PC-3 (cell line): ENCODE measurements around the gene ANKRD62. TPM values are rescaled to one million over a fixed set of nuclear protein-coding genes. Genes with fewer than 3 reads are reported as not detected.
A peak's percentile ranks its signal among the peaks of the same experiment; 100 is the strongest.
"Not testable (repeated sequence)": the region's sequence is repeated elsewhere in the genome, so short reads cannot be mapped to it uniquely, and the experiment has no call there.

ENCODE experiments used
- ATAC-seq: fragments of 200-7000 bp; cut with Tn5 transposase; 2 replicates; pipeline ENCODE4 v1.9.1; 2020; ENCODE audit warnings: mild to moderate bottlenecking, moderate library complexity
- BruUV-seq: library from RNA; stranded (reverse); fragments of 400-500 nt; replicated peaks from 2 replicates; lab custom pipeline; 2021; lab: Mats Ljungman, UMichigan
- CTCF ChIA-PET: fragments of 300-600 bp; sonication (Branson Sonifier 250); formaldehyde crosslinking; loops from one replicate; lab custom pipeline; 2022; ENCODE audit warnings: antibody characterized with exemption; lab: Charles Lee
- POLR2A ChIA-PET: fragments of 300-600 bp; sonication (Branson Sonifier 250); formaldehyde crosslinking; loops from one replicate; lab custom pipeline; 2022; ENCODE audit warnings: antibody characterized with exemption; ENCODE audit not compliant: unreplicated experiment; lab: Charles Lee
- DNase-seq: peaks from one replicate; pipeline ENCODE4 v3.0.0-alpha.2; 2015
- H2AFZ ChIP-seq: fragments of 300-600 bp; sonication (generic); 2 replicates; pipeline ENCODE4 v1.6.0; 2016; ENCODE audit warnings: antibody characterized with exemption, low read length
- H3F3A ChIP-seq: fragments of 300-600 bp; sonication (generic); one replicate; pipeline ENCODE4 v1.6.0; 2017; ENCODE audit warnings: antibody characterized with exemption, low read length, control low read depth, mild to moderate bottlenecking; ENCODE audit not compliant: unreplicated experiment
- H3K27ac ChIP-seq: fragments of 300-600 bp; sonication (generic); 2 replicates; pipeline ENCODE4 v1.5.1; 2016; ENCODE audit warnings: mild to moderate bottlenecking, low read length
- H3K27me3 ChIP-seq: fragments of 300-600 bp; sonication (generic); 2 replicates; pipeline ENCODE4 v1.6.1; 2016; ENCODE audit warnings: low read length, mixed read lengths
- H3K36me3 ChIP-seq: fragments of 300-600 bp; sonication (generic); 2 replicates; pipeline ENCODE4 v1.6.1; 2016; ENCODE audit warnings: low read depth, mixed run types, low read length, mixed read lengths
- H3K4me1 ChIP-seq: fragments of 300-600 bp; sonication (generic); 2 replicates; pipeline ENCODE4 v1.5.1; 2016; ENCODE audit warnings: low read length; ENCODE audit not compliant: insufficient read depth
- H3K4me2 ChIP-seq: fragments of 300-600 bp; sonication (generic); 2 replicates; pipeline ENCODE4 v1.6.0; 2016; ENCODE audit warnings: low read length
- H3K4me3 ChIP-seq: fragments of 300-600 bp; sonication (generic); 2 replicates; pipeline ENCODE4 v1.5.1; 2016; ENCODE audit warnings: mild to moderate bottlenecking, low read length, mixed read lengths
- H3K79me2 ChIP-seq: fragments of 300-600 bp; sonication (generic); 2 replicates; pipeline ENCODE4 v1.6.1; 2017; ENCODE audit warnings: low read length, mixed read lengths
- H3K9ac ChIP-seq: fragments of 300-600 bp; sonication (generic); 2 replicates; pipeline ENCODE4 v1.6.0; 2016; ENCODE audit warnings: mild to moderate bottlenecking, low read length
- H3K9me2 ChIP-seq: fragments of 300-600 bp; sonication (generic); replicated peaks from 2 replicates; pipeline ENCODE4 v1.6.1; 2016; ENCODE audit warnings: mixed run types, low read length, mixed read lengths
- H3K9me3 ChIP-seq: fragments of 300-600 bp; sonication (generic); 2 replicates; pipeline ENCODE4 v1.6.1; 2016; ENCODE audit warnings: low read length, mixed read lengths
- H4K20me1 ChIP-seq: fragments of 300-600 bp; sonication (generic); 2 replicates; pipeline ENCODE4 v1.6.1; 2016; ENCODE audit warnings: low read length, mixed read lengths
- CTCF ChIP-seq: fragments of 300-600 bp; sonication (generic); conservative IDR thresholded peaks from 2 replicates; pipeline ENCODE4 v1.5.1; 2017; ENCODE audit warnings: antibody characterized with exemption, low read depth, mild to moderate bottlenecking, low read length
- EZH2phosphoT487 ChIP-seq: fragments of 300-600 bp; sonication (generic); IDR thresholded peaks from 2 replicates; pipeline ENCODE4 v1.6.1; 2018; ENCODE audit warnings: mild to moderate bottlenecking, antibody characterized with exemption, low read length, borderline replicate concordance
- intact Hi-C: fragments of 100-400 bp; cut with micrococcal nuclease; formaldehyde crosslinking; loops from 2 replicates; pipeline ENCODE4 v1.9.0; 2023
- total RNA-seq: library from RNA; depleted of rRNA; stranded (reverse); fragments of >200 nt; gene quantifications from 2 replicates; pipeline ENCODE4 v1.2.3, GENCODE V29; 2014

ANKRD62 gene
- total RNA-seq, 1 experiment from 2014 or later = not detected

- ATAC-seq (peak; percentile 58), DNase-seq (peak; percentile 39)
- Histone ChIP-seq H3K36me3 (no peaks in the 10 kb centered on the region), H3K4me3 (no peak overlapping the region), H3K79me2 (no peaks in the 10 kb centered on the region), H3K9ac (no peak overlapping the region), H3K9me3 (no peaks in the 10 kb centered on the region), H4K20me1 (no peaks in the 10 kb centered on the region), H3F3A (no peaks in the 10 kb centered on the region), H3K4me1 (no peaks in the 10 kb centered on the region), H3K27me3 (peaks cover 60% of the 10 kb centered on the region), H2AFZ (no peak overlapping the region), H3K9me2 (no peaks in the 10 kb centered on the region), H3K4me2 (no peak overlapping the region), H3K27ac (no peak overlapping the region)
- intact Hi-C loops = loop anchor here (1.0 kb wide), 1 partner anchor 29 kb away; no protein-coding TSS in a partner anchor
- POLR2A ChIA-PET = no interaction called here
- BruUV-seq = no TSS peak
- peak; percentile 58 for TF ChIP-seq CTCF
- no peak for TF ChIP-seq EZH2phosphoT487
- CTCF ChIA-PET = no interaction called here
These were observed 27.8 kb downstream of the ANKRD62 start for GRCh38 chr18:12121175-12122042.

GRCh38 chr18:12122043-12122389 lies 28.4 kb downstream of the ANKRD62 start:
- DNase-seq, H3F3A ChIP-seq, H3K9me2 ChIP-seq, H4K20me1 ChIP-seq, BruUV-seq, H3K79me2 ChIP-seq, H3K4me1 ChIP-seq, CTCF ChIA-PET, ATAC-seq, H3K27ac ChIP-seq, H3K9ac ChIP-seq, H3K4me3 ChIP-seq, H3K4me2 ChIP-seq, H3K36me3 ChIP-seq, POLR2A ChIA-PET, H3K9me3 ChIP-seq, intact Hi-C loops, H2AFZ ChIP-seq: not testable (repeated sequence)
- H3K27me3 ChIP-seq = peaks cover 58% of the 10 kb centered on the region

GRCh38 chr18:12127647-12128046 lies 34.0 kb downstream of the ANKRD62 start:
- H3K36me3 ChIP-seq, ATAC-seq, H3K9me3 ChIP-seq, H4K20me1 ChIP-seq, H3F3A ChIP-seq, H3K4me3 ChIP-seq, POLR2A ChIA-PET, H3K79me2 ChIP-seq, BruUV-seq, DNase-seq, H3K9me2 ChIP-seq, H3K27ac ChIP-seq, H3K4me2 ChIP-seq, H2AFZ ChIP-seq, H3K4me1 ChIP-seq, H3K9ac ChIP-seq: not testable (repeated sequence)
- intact Hi-C loops = loop anchor here (2.0 kb wide), 1 partner anchor 19 kb away; no protein-coding TSS in a partner anchor
- CTCF ChIA-PET = interaction anchor here (0.5 kb wide), 1 partner anchor 197 kb away, joined by 3 read pairs; no protein-coding TSS in a partner anchor
- H3K27me3 ChIP-seq = peaks cover 33% of the 10 kb centered on the region

- H3K4me2 ChIP-seq, DNase-seq, H3K36me3 ChIP-seq, ATAC-seq, H3K9me3 ChIP-seq, POLR2A ChIA-PET, H3K4me3 ChIP-seq, H4K20me1 ChIP-seq, H3F3A ChIP-seq, H3K79me2 ChIP-seq, intact Hi-C loops, H3K27me3 ChIP-seq, H3K27ac ChIP-seq, BruUV-seq, H3K4me1 ChIP-seq, H3K9me2 ChIP-seq, CTCF ChIA-PET, H2AFZ ChIP-seq, H3K9ac ChIP-seq: not testable (repeated sequence)
These were observed 45.2 kb downstream of the ANKRD62 start for GRCh38 chr18:12138831-12139230.

GRCh38 chr18:12140866-12141265 lies 47.2 kb downstream of the ANKRD62 start:
- not testable (repeated sequence) for H3K4me2 ChIP-seq, BruUV-seq

GRCh38 chr18:12141778-12142177 lies 48.1 kb downstream of the ANKRD62 start:
- ATAC-seq, H3K36me3 ChIP-seq, H3K4me2 ChIP-seq, H4K20me1 ChIP-seq, H3K79me2 ChIP-seq, H3K4me1 ChIP-seq, DNase-seq, intact Hi-C loops, H3K27me3 ChIP-seq, H3K27ac ChIP-seq, H3K4me3 ChIP-seq, H3K9ac ChIP-seq, H2AFZ ChIP-seq, H3K9me3 ChIP-seq, BruUV-seq, POLR2A ChIA-PET, H3F3A ChIP-seq, CTCF ChIA-PET, H3K9me2 ChIP-seq: not testable (repeated sequence)

More at GRCh38 chr18:12140866-12141265, 47.2 kb downstream of the ANKRD62 start:
- H3K27ac ChIP-seq, H3K9me2 ChIP-seq, H4K20me1 ChIP-seq, ATAC-seq, H3K4me1 ChIP-seq, H3K79me2 ChIP-seq, DNase-seq, H3K36me3 ChIP-seq, H3K4me3 ChIP-seq, POLR2A ChIA-PET, H3K9ac ChIP-seq, H3F3A ChIP-seq, H3K9me3 ChIP-seq, H3K27me3 ChIP-seq, H2AFZ ChIP-seq, CTCF ChIA-PET, intact Hi-C loops: not testable (repeated sequence)
